GM19468 (cell line): ENCODE data around the gene SLC35F3.
"Not testable (repeated sequence)": the region's sequence is repeated elsewhere in the genome, so short reads cannot be mapped to it uniquely, and the experiment has no call there.

ENCODE experiments used
- ATAC-seq: cut with Tn5 transposase; IDR thresholded peaks from one replicate; pipeline ENCODE4 v1.9.1; 2021; ENCODE audit warnings: mild to moderate bottlenecking, moderate library complexity, moderate number of reproducible peaks; ENCODE audit not compliant: unreplicated experiment; ENCODE audit errors: extremely low read depth

The SLC35F3 gene

DNA sequence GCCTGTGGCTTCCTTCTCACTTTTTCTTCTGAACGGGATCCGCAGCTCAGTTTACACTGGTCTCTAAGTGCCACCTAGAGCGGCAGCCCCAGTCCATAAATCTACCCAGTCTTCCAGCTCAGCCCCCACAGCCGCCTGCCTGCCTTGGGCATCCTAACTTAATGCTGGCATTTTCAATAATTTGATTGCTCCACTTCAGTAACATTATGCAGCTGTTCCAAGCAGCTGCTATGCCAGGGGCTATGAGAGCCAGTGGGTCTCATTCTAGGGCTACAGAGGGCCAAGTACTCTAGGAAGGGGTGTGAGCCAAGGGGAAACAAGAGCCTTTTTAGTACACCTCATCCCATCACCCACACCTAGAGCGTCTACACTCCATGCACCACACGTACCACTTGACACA is 420.3 kb downstream of the SLC35F3 start:
- ATAC-seq, result no peak

DNA sequence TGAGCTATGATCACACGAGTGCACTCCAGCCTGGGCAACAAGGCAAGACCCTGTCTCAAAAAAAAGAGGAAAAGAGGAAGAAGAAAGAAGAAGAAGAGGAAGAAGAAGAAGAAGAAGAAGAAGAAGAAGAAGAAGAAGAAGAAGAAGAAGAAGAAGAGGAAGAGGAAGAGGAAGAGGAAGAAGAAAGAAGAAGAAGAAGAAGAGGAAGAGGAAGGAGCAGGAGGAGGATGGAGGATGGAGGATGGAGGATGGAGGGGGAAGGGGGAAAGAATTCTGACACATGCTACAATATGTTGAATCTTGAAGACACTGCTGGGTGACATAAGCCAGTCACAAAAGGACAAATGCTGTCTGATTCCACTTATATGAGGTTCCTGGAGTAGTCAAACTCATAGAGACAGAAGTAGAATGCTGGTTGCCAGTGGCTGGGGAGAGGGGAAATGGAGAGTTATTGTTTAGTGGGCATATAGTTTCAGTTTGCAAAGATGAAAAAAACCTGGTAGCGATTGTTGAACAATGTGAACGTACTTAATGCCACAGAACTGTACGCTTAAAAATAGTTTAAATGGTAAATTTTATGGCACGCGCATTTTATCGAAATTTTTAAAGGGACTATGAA is 421.5 kb downstream of the SLC35F3 start:
- ATAC-seq, result no peak

DNA sequence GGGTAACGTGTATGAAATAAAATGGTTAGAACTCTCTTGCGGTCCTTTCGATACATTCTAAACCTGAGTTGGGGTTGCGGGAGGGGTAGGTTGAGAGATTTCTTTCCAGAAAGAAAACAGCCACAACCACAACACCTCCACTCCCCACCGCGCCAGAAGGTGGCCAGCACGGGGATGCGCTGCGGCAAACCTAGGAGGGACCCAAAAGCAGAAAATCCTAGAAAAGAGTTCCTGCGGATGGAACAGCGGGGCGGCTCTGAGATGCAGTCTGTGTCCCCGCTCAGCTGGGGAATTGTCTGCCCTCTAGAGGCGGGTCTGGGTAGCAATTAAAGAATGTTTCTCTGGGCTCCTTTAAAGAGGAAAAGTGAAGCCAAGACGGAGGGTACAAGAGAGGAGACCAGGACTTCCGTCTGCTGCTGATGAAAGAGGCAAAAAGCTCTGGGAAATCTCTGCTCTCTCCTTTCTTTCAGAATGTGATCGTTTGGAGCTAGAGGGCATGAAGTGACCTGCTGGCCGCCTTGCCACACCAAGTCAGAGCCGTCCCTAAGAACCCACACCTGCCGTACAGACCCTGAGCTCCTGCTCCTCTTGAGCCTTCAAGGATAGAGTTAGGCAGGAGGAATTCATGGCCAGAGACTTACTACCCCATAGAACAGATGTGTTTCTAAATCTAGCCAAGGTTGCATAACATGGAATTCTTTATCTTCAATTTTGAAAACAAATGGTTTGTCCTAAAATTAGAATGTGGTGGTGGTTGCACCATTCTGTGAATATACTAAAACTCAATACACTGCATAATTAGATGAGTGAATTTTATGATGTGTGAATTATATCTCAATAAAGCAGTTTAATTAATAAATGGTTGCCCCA is 422.3 kb downstream of the SLC35F3 start:
- no peak for ATAC-seq

DNA sequence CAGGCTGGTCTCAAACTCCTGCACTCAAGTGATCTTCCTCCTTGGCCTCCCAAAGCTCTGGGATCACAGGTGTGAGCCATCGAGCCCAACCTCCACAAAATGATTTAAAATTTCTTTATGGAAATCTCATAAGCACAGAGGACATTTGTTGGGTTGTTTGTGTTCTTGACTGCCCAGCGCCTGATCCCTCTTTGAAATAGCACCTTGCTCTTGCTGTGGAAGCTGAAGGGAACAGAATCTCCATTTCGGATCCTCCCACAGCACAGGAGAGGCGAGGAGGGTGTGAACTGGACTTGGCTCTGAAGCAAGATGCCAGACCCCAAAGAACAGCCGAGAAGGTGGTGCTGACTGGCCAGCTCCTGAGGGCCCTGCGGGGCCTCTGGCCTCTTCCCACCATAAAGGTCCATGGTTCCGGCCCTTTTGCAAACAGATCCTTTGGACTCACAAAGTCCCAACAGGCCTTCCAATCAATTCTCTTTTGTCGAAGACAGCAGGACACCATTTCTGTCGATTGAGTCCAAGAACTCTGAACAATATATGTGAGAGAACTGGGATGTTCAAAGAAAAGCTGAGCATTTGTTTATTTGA is 423.2 kb downstream of the SLC35F3 start:
- ATAC-seq, result no peak

DNA sequence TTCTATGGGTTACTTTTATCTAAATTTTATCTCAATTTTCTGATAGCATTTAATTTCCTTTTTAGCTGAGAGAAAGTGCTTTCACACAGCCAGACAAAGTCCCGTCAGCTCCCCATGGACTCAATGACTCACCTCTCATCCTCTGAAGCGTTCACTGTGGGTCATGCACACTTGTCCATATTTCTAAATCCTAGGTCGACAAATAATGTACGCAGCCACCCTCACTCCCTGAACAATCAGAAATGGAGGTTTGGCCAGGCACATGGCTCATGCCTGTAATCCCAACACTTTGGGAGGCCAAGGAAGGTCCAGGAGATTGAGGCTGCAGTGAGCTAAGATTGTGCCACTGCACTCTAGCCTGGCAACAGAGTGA is 426.4 kb downstream of the SLC35F3 start:
- ATAC-seq, result no peak

DNA sequence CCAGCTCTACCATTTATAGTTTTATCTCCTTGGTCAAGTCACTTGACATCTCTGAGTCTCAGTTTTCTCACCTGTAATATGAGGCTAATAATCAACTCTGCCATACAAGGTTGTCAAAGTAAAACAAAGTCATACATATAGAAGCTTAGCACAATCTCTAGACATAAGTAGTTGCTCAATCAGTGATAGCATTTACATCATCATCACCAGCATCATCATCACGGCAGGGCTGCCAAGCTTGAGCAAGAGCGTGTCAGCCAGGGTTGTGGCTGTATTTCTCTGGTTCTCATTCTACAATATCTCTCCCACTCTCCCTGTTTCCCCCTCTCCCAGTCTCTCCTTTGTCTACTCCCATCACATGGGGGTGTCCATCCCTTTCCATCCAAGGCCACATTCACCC is 427.0 kb downstream of the SLC35F3 start:
- ATAC-seq, result no peak

DNA sequence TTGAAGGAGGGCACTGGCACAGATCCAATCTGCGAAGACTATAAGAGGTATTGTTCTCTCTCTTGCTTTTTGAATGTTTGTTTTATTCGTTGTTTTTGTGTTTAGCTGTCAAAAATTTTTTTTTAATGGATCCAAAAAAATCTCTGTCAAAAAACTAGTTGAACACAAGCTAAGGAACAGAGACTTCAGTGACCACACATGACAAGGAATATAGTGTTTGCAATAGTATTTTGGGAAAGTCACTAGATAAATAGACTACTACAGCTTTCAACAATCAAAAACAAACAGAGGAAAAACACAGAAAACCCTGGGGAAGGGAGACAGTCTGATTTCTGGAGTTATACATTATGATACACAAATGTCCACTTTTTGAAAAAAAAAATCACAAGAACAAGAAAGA is 431.9 kb downstream of the SLC35F3 start:
- no peak for ATAC-seq

DNA sequence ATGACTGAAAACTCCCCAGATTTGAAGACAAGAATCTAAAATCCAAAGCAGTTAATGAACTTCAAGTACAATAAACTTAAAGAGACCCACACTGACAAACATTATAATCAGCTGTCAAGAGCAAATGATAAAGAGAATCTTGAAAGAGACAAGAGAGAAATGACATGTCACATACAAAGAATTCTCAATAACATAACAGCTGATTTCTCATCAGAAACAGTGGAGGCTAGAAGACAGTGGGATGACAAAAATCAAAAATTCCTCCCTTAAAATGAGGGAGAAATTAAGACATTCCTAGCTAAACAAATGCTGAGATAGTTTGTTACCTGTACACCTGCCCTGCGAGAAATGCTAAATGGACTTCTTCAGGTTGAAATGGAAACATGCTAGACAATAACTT is 432.8 kb downstream of the SLC35F3 start:
- no peak for ATAC-seq

DNA sequence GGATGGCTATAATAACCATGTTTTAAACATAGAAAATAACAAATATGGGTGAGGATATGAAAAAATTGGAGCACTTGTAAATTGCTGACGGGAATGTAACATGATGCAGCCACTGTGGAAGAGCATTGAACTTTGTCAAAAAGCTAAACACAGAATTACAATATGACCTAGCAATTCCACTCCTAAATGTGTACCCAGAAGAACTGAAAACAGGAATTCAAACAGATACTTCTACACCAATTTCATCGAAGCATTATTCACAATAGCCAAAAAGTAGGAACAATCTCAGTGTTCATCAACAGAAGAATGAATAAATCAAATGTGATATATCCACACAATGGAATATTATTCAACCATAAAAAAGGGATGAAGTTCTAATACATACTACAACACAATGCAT is 436.1 kb downstream of the SLC35F3 start:
- ATAC-seq, result no peak

DNA sequence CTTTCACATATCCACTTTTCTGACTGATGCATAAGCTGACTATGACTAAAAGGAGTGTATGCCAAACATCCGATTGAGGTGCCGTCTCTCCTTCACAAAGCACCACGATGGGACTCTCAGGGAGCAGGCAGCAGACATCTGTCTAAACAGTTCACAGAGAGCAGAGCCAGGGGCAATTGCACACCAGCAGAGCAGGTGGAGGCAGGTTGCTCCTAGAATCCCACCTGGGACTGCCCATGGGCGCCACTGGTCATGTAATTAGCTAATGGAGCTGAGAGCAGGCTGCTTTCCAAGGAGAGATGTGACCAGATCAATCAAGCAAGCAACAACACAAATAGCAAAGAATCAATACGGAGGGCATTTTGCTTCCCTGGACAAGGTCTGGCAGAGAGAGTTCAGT is 438.3 kb downstream of the SLC35F3 start:
- ATAC-seq, result no peak

DNA sequence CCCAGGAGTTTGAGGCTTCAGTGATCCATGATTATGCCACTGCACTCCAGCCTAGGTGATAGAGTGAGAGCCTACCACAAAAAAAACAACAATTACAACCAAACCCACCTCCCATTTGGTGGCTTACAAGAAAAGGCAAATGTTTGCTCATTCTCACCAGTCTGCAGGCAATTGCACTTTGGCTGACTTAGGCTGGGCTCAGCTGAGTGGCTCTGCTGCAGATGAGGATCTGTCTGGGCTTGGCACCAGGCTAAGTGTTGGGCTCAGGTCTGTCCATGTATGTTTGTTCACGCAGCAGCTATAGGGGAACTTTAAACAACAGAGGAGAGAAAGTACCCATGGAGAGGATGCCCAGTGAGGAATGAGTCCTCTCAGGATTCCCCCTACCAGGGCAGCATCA is 440.8 kb downstream of the SLC35F3 start:
- no peak for ATAC-seq

DNA sequence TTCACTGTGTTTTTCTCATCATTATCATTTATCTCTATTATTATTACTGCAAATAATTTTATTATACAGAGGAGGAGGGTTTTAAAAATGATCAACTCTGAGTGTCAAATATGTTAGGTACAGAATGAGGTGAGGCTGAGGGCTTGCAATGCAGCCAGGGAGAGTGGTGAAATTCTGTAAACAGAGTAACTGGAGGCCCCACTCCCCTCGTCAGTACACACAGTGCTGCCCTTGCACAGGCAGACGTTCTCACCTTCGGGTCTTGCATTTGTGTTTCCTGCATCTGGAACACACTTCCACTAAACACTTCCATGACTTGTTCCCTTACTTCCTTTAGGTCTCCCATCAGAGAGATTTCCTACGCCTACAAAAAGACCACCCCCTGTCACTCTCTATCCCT is 444.5 kb downstream of the SLC35F3 start:
- no peak for ATAC-seq

DNA sequence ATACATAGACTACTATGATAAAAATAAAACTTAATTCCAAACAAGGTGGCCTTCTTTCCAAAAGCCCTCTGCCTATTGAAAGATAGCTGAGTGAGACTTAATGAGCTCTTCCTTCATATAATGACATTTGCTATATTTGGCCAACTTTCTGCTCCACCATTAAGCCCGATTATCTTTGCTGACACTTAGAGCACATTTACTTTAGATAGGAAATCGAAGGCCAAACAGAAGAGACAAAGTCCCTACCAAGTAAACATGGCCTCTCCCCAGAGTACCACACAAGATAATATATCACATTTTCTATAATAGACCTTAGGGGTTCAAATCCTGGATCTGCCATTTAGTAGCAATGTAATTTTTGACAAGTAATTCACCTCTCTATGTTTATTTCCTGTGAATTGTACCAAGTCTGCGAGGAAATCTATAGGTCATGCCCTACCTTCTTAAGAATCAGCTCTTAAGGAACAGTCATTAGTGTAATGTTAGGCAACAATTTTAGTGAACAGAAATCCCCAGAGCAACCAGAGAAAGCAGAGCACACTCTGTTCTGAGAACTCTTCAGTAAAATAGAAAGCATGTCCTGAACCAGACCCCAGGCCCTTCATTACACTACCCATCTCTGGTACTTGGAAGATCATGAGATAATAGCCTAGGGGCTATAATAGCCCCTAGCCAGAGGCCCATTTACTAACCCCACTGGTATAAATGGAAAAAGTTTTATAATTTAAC is 451.5 kb downstream of the SLC35F3 start:
- ATAC-seq, result no peak

DNA sequence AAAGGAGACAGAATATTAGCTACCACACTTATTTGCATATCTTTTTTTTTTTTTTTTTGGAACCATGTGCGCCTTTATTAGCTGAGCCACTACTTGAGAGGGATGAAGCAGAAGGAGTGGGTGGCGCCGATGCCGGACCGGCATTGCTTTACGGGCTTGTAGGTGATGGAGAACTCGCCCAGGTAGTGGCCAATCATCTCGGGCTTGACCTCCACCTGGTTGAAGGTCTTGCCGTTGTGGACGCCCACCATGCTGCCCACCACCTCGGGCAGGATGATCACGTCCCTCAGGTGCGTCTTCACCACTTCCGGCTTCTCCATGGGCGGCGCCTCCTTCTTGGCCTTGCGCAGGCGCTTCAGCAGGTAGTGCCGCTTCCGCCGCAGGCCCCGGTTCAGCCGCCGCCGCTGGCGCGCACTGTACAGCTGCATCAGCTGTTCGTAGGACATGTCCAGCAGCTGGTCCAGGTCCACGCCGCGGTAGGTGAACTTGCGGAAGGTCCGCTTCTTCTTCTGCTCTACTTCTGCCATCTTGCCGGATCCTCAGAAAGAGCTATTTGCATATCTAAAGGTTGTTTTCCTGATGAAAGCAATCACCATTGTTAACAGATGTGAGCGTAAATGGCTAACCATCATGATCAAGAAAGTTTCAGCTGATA is 452.3 kb downstream of the SLC35F3 start:
- ATAC-seq, result not testable (repeated sequence)

DNA sequence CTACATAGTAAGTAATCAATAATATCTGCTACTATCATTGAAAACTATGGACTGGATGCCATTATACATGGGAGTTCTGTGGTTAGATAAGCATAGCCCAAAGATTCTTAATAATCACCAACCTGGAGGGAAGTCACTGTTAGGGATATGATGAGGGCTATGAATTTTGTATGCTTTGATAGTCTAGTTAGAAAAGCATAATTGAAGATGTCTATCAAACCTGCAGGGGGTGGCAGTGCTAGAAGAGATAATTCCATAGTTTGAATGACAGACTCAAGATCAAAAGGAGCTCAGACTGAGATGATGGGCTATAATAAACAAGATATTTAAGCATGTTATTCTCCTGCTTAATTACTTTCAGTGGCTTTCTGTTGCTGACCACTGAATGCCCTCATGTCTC is 453.4 kb downstream of the SLC35F3 start:
- no peak for ATAC-seq

DNA sequence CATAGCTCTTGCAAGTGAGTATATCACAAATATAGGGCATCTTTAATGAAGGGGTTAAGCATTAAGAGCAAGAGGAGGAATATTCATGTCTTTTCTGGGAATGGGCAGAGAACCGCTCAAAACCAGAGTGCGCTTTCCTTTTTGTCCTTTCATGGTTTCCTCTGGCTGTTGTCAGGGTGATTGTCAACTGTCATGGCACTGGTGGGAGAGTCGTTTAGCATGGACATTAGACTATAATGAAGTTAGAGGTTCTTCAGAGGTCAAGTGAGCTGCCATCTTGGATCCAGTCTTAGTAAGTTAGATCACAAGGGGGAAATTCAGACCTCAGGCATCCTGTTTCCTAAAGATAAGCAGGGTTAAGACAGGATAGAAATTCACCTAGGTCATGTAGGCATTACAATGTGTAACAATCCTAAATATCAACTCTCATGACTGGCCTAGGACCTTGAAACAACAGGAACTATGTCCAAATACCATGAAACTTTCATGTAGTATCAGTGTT is 456.7 kb downstream of the SLC35F3 start:
- no peak for ATAC-seq

DNA sequence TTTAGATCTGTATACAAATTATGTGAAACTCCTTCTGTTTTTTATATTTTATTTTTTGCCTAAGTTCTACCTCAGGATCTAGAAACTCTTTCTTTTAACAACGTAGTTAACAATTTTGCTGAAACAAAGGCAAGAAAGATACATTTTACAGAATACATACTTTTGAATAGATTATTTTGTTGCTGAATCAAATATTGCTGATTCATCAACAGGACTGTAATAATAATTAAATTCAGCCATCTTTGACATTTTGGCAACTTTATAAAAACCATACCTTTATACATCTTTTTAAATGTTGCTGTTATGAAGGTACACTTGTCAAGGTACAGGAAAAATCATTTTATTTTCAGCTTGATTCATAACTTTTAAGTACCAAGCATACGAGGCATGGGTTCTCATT is 458.1 kb downstream of the SLC35F3 start:
- no peak for ATAC-seq

DNA sequence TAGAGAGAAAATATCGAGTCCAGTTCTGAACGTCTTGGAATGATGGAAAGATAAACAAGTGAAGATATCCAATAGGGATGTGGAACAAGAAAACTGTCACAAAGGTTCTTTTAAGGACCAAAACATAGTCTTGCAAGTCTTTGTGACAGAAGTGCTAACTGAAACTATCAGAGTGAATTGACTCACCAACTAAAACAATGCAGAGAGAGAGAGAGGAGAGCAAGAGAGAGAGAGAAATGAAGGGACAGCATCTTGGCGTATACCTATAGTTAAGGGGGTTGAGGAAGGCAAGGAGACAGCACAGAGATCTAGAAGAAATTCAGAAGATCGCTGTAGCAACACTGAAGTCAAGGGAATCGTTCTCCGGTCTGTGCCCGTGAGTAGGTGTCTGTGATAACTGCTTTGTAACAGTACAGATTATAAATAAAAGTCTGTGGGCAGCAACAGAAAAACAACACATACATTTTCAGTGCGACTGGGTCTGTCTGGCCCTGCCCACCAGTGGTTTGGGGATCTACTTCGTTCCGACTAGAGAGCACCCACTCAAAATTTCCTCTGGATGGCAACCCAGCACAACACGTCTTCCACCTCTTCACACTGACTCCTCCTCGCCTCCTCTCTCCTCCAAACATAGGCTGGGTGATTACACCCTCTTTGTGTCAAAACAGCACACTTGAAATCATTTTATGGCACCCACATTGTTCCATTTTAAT is 464.0 kb downstream of the SLC35F3 start:
- no peak for ATAC-seq

DNA sequence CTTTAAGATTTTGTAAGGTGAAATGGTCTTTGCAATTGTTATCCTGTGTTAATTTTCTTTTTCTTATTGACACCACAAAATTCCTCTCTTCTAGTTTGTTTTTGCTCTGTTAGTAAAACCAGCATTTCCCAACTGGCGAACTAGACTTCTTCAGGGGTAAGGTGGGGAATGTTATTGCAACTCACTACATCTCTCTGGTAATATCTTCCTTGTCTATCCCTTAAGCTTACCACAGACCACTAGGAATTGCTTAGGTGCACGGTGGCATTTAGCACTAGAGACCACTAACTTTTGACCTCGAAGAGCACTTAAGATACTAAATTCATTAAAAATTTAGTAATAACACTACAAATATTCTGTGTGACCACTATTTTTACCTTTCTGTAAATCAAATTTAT is 464.6 kb downstream of the SLC35F3 start:
- no peak for ATAC-seq

DNA sequence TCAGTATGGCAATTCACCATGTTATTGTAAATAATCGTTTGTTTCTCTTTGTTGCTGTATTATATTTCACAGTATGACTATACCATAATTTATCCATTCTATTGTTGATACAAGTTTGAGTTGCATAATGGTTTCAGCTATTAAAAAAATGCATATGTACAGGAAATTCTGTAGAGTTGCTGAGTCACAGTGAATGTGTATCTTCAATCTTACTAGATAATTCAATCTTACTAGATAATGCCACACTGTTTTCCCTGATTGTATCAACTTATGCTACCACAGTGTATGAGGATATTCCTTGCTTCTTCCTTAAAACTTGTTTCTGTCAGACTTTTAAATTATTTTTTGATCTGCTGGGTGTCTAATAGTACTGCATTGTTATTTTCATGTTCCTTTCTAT is 465.3 kb downstream of the SLC35F3 start:
- no peak for ATAC-seq
